ENCODE measurements around the gene ANKRD52. TPM values are rescaled to one million over a fixed set of nuclear protein-coding genes. Genes with fewer than 3 reads are reported as not detected.

ANKRD52 gene
- total and polyA plus RNA-seq, 9 of the 15 experiments (the other 6 are each of a cell fraction or from before 2014, with no cell fraction given): 0.52 to 46.8 (median 7.9) TPM

- TF ChIP-seq MTA2 (IDR thresholded peaks at IDR 0.05; ENCODE audit: low read depth): no peak
- no peak for TF ChIP-seq DIDO1 (tag; IDR thresholded peaks at IDR 0.05; ENCODE audit: low read depth)
- TF ChIP-seq, protein P1, sequence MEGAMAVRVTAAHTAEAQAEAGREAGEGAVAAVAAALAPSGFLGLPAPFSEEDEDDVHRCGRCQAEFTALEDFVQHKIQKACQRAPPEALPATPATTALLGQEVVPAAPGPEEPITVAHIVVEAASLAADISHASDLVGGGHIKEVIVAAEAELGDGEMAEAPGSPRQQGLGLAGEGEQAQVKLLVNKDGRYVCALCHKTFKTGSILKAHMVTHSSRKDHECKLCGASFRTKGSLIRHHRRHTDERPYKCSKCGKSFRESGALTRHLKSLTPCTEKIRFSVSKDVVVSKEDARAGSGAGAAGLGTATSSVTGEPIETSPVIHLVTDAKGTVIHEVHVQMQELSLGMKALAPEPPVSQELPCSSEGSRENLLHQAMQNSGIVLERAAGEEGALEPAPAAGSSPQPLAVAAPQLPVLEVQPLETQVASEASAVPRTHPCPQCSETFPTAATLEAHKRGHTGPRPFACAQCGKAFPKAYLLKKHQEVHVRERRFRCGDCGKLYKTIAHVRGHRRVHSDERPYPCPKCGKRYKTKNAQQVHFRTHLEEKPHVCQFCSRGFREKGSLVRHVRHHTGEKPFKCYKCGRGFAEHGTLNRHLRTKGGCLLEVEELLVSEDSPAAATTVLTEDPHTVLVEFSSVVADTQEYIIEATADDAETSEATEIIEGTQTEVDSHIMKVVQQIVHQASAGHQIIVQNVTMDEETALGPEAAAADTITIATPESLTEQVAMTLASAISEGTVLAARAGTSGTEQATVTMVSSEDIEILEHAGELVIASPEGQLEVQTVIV (CRISPR knock-in tag; IDR thresholded peaks at IDR 0.05; ENCODE audit: borderline replicate concordance): no peak
- no peak for TF ChIP-seq ZNF277 (CRISPR knock-in tag; IDR thresholded peaks at IDR 0.05; ENCODE audit: borderline replicate concordance)
- TF ChIP-seq STAT5B (CRISPR knock-in tag; IDR thresholded peaks at IDR 0.05): no peak
- TF ChIP-seq BDP1 (IDR thresholded peaks at IDR 0.05; ENCODE audit: insufficient read depth, insufficient read length): no peak
- no peak for TF ChIP-seq TAF7 (tag; IDR thresholded peaks at IDR 0.05)
- no peak for TF ChIP-seq POU5F1 (IDR thresholded peaks at IDR 0.05; ENCODE audit: borderline replicate concordance, low read depth, low read length, partially characterized antibody)
- TF ChIP-seq, protein P2, sequence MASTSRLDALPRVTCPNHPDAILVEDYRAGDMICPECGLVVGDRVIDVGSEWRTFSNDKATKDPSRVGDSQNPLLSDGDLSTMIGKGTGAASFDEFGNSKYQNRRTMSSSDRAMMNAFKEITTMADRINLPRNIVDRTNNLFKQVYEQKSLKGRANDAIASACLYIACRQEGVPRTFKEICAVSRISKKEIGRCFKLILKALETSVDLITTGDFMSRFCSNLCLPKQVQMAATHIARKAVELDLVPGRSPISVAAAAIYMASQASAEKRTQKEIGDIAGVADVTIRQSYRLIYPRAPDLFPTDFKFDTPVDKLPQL (IDR thresholded peaks at IDR 0.05; ENCODE audit: extremely low read depth, insufficient read length): no peak
- no peak for TF ChIP-seq ARID3B (CRISPR knock-in tag; IDR thresholded peaks at IDR 0.05; ENCODE audit: borderline replicate concordance)
- TF ChIP-seq KLF6 (CRISPR knock-in tag; IDR thresholded peaks at IDR 0.05; ENCODE audit: borderline replicate concordance): no peak
- TF ChIP-seq, protein P3, sequence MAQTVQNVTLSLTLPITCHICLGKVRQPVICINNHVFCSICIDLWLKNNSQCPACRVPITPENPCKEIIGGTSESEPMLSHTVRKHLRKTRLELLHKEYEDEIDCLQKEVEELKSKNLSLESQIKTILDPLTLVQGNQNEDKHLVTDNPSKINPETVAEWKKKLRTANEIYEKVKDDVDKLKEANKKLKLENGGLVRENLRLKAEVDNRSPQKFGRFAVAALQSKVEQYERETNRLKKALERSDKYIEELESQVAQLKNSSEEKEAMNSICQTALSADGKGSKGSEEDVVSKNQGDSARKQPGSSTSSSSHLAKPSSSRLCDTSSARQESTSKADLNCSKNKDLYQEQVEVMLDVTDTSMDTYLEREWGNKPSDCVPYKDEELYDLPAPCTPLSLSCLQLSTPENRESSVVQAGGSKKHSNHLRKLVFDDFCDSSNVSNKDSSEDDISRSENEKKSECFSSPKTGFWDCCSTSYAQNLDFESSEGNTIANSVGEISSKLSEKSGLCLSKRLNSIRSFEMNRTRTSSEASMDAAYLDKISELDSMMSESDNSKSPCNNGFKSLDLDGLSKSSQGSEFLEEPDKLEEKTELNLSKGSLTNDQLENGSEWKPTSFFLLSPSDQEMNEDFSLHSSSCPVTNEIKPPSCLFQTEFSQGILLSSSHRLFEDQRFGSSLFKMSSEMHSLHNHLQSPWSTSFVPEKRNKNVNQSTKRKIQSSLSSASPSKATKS (CRISPR knock-in tag; IDR thresholded peaks at IDR 0.05): no peak
- TF ChIP-seq MAFF (IDR thresholded peaks at IDR 0.05; ENCODE audit: low read length): no peak
- no peak for TF ChIP-seq RBM39 (optimal IDR thresholded peaks at IDR 0.05; ENCODE audit: low read depth, low read length)
- TF ChIP-seq RBM15 (IDR thresholded peaks at IDR 0.05; ENCODE audit: insufficient read depth, low read length): no peak
- TF ChIP-seq SIN3A (IDR thresholded peaks at IDR 0.05; ENCODE audit: borderline replicate concordance in 2 of 2, control insufficient read depth in 1 of 2, low read depth in 2 of 2, low read length in 2 of 2): peak in 1 of 2 experiments; percentile 43; a peak in 1 of 4 replicates
- no peak for TF ChIP-seq SETDB1 (IDR thresholded peaks at IDR 0.05; ENCODE audit: low read length)
Observed at GRCh38 chr12:56189099-56189917, 68.9 kb downstream of the ANKRD52 start, which contains the start of gene SMARCC2 (continued).

All from K562 (cell line).